GM21381 (cell line): ENCODE results near the gene PPP2R1B.

ENCODE experiments used
- ATAC-seq: cut with Tn5 transposase; IDR thresholded peaks from one replicate; pipeline ENCODE4 v1.9.1; 2021; ENCODE audit warnings: mild to moderate bottlenecking, moderate library complexity; ENCODE audit not compliant: unreplicated experiment

Gene PPP2R1B

GRCh38 chr11:111698852-111699559 lies 67.2 kb downstream of the PPP2R1B start:
- no peak for ATAC-seq

DNA sequence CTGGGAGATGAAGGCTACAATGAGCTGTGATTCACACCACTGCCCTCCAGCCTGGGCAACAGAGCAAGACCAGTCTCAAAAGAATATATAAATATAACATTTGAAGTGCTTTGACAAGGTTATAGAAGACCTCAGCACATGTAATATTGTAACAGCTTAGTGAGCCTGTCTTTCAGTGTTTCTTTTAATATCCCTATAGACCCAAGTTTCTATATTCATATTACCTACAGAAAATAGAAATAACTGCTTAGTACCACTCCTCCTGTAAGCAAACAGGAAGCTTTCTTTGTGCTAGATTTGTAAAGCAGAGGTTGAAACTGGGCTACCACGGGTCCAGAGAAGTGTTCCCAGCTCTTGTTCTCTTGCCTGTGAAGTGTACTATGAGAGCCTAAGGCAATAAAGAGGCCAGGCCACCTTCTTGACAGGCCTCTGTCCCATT lies 68.2 kb downstream of the PPP2R1B start:
- ATAC-seq = peak; percentile 41

GRCh38 chr11:111696556-111696955 lies 69.6 kb downstream of the PPP2R1B start:
- ATAC-seq = no peak

DNA sequence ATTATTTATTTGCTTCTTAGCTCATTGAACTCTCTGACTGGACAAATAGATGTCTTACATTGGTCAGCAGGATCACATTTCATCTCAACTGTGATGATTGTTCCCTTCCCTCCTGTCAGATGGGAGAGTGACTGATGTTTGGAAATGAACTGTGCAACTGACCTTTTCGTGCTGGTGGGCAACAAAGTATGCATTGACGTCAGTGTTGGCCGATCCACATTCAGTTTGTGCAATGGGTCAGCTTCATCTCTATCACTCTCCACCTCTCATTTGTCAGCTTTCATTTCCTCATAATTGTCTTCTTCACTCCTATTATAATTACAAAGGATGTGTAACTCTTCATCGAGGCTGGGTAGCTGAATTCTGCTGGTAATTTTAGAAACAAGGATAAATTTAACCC lies 71.3 kb downstream of the PPP2R1B start:
- ATAC-seq = no peak

- no peak for ATAC-seq
Observed at GRCh38 chr11:111693224-111693937, 72.8 kb downstream of the PPP2R1B start.

DNA sequence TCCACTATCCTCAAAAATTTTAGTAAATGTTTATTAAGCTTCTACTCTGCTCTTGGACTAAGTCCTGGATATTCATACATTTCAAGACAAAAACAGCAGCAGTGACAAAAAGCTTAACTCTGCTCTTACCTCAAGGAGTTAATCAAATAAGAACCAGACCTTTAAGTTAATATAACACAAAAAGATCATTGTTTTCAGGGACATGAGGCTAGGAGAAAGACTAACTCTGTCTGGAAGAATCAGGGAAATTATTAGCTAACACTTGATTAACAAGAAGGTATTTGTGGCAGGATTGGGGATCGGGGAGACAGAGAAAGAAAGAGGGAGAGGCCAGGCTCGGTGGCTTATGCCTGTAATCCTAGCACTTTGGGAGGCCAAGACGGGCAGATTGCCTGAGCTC lies 74.4 kb downstream of the PPP2R1B start:
- no peak for ATAC-seq

GRCh38 chr11:111691176-111691575 lies 75.0 kb downstream of the PPP2R1B start:
- ATAC-seq = no peak

- no peak for ATAC-seq
Observed at GRCh38 chr11:111688013-111688412, 78.2 kb downstream of the PPP2R1B start.

DNA sequence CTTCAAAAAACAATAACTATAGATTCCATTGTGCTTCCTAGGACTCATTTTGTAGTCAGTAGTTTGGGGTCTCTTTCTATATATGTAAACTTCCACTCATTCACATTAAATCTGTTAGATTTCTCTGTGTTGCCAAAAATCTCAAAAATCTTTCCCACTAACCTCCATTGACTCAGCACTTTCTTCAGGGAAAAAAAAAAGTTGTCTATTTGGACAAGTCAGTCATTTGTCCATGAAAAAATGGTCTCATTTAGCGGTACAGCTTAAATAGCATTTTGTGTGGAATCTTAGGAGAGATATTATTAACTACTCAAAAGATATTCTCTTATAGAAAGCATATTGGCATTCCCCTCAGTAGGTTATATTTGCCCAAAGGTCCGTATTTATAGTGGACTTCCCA lies 81.9 kb downstream of the PPP2R1B start:
- ATAC-seq = no peak

GRCh38 chr11:111683806-111684205 lies 82.4 kb downstream of the PPP2R1B start:
- ATAC-seq = no peak

GRCh38 chr11:111680486-111681175 lies 85.6 kb downstream of the PPP2R1B start:
- ATAC-seq = no peak
